ENCODE results near the gene ZFP1.

ZFP1 gene

GRCh38 chr16:75148311-75149195 is at the start of gene ZFP1:
TSS of gene ZFP1 (plus strand) at chr16:75148524. CDS start at chr16:75152952, 4,428 bp downstream.
- DNase-seq, result peak; percentile 94

- DNase-seq, result no peak
Measured at GRCh38 chr16:75099075-75099667, 49.2 kb upstream of the ZFP1 start.

- no peak for DNase-seq
Measured at GRCh38 chr16:75099738-75100602, 48.4 kb upstream of the ZFP1 start.

GRCh38 chr16:75100603-75100990 is 47.7 kb upstream of the ZFP1 start:
- no peak for DNase-seq

- no peak for DNase-seq
Measured at GRCh38 chr16:75101635-75102034, 46.7 kb upstream of the ZFP1 start.

- no peak for DNase-seq
Measured at GRCh38 chr16:75102595-75102994, 45.7 kb upstream of the ZFP1 start.

- no peak for DNase-seq
Measured at GRCh38 chr16:75103994-75104393, 44.3 kb upstream of the ZFP1 start.

- DNase-seq, result no peak
Measured at GRCh38 chr16:75104836-75105235, 43.5 kb upstream of the ZFP1 start.

GRCh38 chr16:75105306-75106061 is 42.8 kb upstream of the ZFP1 start:
- DNase-seq, result no peak

GRCh38 chr16:75106351-75107274 is 41.7 kb upstream of the ZFP1 start:
- DNase-seq, result no peak

GRCh38 chr16:75107505-75107904 is 40.8 kb upstream of the ZFP1 start:
- no peak for DNase-seq

- peak; percentile 72 for DNase-seq
Measured at GRCh38 chr16:75108792-75109731, 39.3 kb upstream of the ZFP1 start.

- DNase-seq, result no peak
Measured at GRCh38 chr16:75109732-75110243, 38.5 kb upstream of the ZFP1 start.

GRCh38 chr16:75110637-75111513 is 37.4 kb upstream of the ZFP1 start:
- DNase-seq, result peak; percentile 80

GRCh38 chr16:75111514-75111940 is 36.8 kb upstream of the ZFP1 start:
- no peak for DNase-seq

GRCh38 chr16:75111961-75112733 is 36.2 kb upstream of the ZFP1 start:
- no peak for DNase-seq

GRCh38 chr16:75112734-75113491 is 35.4 kb upstream of the ZFP1 start:
- no peak for DNase-seq
